Ishikawa (cell line): ENCODE data around the gene OSBPL10.

Experiments used
- CREB1 ChIP-seq: IDR thresholded peaks from 2 replicates; pipeline ENCODE4 v1.6.1; 2012; ENCODE audit warnings: low read depth
- EGR1 ChIP-seq: IDR thresholded peaks from 2 replicates; pipeline ENCODE4 v1.6.1; 2012
- NFIC ChIP-seq: IDR thresholded peaks from 2 replicates; pipeline ENCODE4 v1.6.1; 2012
- RAD21 ChIP-seq: IDR thresholded peaks from 2 replicates; pipeline ENCODE4 v1.6.1; 2012; ENCODE audit warnings: low read depth
- TAF1 ChIP-seq: IDR thresholded peaks from 2 replicates; pipeline ENCODE4 v1.6.1; 2012; ENCODE audit warnings: low read depth, mild to moderate bottlenecking
- TF ChIP-seq, protein P1 (sequence below): IDR thresholded peaks from 2 replicates; pipeline ENCODE4 v1.6.1; 2012; ENCODE audit warnings: low read depth, mild to moderate bottlenecking

DNA sequence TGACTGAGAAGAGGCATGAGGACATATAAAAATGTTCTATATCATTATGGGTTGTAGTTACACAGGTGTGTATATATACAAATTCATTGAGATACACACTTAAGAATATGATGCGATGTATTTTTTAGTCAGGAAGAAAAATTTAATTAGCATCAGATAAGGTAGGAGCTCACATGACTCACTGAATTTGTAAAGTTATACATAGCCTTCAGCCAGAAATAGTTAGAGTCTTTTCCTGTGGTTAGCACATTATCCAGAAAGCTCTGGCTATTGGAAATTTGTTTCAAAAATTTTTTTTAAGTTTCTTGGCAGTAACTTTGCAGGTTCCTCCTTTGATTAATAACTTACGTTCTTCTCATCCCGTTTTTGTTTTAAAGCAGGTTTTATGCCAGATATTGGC is 359.7 kb downstream of the OSBPL10 start:
- no peak for TF ChIP-seq CREB1
- TF ChIP-seq, protein P1, sequence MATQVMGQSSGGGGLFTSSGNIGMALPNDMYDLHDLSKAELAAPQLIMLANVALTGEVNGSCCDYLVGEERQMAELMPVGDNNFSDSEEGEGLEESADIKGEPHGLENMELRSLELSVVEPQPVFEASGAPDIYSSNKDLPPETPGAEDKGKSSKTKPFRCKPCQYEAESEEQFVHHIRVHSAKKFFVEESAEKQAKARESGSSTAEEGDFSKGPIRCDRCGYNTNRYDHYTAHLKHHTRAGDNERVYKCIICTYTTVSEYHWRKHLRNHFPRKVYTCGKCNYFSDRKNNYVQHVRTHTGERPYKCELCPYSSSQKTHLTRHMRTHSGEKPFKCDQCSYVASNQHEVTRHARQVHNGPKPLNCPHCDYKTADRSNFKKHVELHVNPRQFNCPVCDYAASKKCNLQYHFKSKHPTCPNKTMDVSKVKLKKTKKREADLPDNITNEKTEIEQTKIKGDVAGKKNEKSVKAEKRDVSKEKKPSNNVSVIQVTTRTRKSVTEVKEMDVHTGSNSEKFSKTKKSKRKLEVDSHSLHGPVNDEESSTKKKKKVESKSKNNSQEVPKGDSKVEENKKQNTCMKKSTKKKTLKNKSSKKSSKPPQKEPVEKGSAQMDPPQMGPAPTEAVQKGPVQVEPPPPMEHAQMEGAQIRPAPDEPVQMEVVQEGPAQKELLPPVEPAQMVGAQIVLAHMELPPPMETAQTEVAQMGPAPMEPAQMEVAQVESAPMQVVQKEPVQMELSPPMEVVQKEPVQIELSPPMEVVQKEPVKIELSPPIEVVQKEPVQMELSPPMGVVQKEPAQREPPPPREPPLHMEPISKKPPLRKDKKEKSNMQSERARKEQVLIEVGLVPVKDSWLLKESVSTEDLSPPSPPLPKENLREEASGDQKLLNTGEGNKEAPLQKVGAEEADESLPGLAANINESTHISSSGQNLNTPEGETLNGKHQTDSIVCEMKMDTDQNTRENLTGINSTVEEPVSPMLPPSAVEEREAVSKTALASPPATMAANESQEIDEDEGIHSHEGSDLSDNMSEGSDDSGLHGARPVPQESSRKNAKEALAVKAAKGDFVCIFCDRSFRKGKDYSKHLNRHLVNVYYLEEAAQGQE: no peak
- no peak for TF ChIP-seq EGR1
- no peak for TF ChIP-seq NFIC
- no peak for TF ChIP-seq RAD21
- no peak for TF ChIP-seq TAF1
